Measurements from ENCODE around the gene DOK7. TPM values are rescaled to one million over a fixed set of nuclear protein-coding genes. Genes with fewer than 3 reads are reported as not detected.

The DOK7 gene
- total RNA-seq, 1 donor from 2014 or later: 2.4 TPM

DNA sequence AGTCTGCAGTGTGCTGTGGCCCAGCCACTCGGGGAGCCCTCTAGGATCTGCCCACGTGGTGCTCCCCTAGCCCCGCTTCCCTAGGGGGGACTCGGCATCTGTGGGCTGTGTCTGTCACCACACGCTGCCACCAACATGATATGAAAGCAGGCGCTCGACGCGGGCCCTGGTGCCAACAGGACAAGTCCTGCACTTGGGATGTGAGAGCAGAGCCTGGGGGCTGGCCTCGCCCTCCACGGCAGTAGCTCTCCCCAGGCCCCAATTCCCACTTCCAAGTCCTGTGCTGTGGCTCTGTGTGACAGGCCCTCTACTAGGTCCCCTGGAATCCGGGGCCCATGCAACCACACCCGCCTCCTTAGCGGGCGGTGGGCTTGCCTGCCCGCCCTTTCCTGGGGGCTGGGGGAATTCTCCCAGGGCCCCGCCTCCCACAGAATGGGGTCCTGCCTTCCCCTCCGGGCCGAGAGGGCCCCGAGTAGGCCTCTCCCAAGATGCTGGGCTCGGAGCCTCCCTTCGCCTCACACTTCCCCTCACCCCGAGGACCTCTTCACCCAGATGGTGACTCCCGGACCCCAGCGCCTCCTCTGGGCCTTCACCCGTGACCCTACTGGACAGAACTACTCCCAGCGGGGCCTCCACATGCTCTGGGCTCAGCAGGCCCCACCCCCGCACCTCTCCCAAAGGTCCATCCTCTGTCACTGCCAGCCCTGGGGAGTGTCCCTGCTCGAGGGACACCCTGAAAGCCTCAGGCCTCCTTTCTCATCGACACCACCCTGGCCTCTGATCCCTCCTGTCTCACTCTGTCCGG is 57.9 kb downstream of the DOK7 start:
- DNase-seq (ENCODE audit: low spot score): no peak

DNA sequence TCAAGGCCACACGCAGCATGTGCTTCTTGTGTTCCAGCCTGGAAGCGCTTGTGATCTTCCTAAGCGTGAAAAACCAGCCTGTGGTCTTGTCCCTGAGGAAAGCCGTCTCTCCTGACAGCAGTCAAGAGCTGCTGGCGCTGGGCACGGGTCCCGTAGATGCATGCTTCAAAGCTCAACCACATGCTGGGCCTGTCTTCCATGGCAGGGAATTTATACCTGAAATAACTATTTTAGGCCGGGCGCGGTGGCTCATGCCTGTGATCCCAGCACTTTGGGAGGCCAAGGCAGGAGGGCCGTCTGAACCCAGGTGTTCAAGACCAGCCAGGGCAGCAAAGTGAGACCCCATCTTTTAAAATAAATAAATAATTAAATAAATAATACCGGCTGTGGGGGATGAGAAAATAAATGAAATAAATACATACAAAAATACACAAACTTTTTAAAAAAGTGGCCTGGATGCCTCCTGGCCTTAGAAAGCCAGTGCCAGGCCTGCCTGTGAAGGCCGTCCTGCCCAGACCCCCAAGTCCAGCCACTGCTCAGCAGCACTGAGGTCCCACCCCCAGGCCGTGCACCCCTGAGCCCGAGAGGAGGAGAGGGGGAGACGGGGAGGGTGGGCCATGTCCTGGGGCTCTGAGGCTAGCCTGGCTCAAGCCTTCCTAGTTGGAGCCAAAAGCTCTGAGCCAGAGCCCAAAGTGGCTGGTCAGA is 58.7 kb downstream of the DOK7 start:
- no peak for DNase-seq (ENCODE audit: low spot score)

DNA sequence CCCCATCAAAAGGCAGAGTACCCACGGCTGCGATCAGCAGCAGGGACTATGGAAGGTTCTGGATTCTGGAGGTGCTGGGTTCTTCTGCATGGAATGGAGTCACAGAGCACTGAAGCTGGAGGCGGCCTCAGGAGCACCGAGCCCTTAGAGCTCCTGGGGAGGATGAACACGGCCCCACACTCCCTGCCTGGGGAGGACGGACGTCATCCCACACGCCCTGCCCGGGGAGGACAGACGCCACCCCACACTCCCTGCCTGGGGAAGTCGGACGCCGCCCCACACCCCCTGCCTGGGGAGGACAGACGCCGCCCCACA is 59.2 kb downstream of the DOK7 start:
- no peak for DNase-seq (ENCODE audit: low spot score)

DNA sequence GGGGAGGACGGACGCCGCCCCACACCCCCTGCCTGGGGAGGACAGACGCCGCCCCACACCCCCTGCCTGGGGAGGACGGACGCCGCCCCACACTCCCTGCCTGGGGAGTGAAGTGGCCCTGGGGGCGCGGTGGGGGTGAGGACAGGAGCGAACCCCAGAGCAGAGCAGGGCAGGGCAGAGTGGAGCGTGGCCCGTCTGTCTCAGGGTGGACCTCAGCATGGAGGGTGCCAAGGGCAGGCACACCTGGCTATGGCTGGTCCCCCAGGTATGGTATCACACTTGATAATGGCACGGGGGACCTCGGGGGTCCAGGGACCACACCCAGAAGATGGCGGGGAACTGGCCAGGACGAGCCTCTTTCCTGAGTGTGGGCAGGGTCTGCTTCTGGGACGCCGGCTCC is 59.5 kb downstream of the DOK7 start:
- no peak for DNase-seq (ENCODE audit: low spot score)

DNA sequence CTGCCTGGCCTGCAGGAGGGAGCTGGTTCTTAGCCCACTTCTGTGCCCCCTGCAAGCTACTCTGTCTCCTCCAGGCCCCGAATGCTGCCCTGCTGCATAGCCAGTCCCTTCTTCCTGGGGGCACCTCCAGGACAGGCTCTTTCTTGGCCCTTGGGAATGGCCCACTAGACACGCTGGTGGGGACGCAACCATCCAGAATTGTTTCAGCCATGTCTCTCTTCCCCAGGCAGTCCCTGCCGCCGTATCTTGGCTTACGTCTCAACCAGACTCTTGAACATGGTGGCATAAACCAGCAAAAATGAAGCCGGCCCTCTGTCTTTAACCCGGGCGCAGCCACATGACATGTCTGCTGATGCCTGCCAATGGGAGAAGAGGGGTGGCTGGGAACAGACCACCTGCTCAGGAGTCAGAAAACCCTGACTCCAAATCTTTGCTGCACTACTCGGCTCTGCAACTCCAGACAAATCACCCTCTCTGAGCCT is 60.1 kb downstream of the DOK7 start:
- no peak for DNase-seq (ENCODE audit: low spot score)

DNA sequence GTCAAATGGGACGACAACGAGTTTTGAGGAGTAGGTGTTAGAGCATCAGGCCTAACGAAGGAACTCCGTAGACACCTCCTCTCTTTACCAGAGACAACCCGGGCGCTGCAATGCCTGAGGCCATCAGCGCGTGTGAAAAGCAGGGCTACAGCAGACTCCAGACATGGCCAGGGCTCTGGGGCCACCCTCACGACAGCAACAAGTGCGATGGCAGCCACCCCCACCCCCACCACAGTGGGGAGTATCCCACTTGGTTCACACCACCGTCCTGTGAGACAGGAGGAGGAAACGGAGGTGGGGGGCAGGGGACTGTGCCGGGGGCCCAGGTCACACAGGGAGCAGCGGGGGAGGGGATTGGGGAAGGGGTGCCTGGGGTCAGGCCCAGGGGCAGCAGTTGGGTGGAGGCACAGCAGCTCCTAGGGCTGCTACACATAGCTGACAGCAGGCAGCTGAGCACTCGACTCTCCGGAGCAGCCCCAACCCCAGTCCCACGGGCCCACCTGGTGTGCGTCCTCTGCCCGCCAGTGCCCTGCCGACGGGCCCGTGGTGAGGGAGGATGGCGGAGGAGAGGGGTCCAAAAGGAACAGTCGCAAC is 60.6 kb downstream of the DOK7 start:
- no peak for DNase-seq (ENCODE audit: low spot score)

DNA sequence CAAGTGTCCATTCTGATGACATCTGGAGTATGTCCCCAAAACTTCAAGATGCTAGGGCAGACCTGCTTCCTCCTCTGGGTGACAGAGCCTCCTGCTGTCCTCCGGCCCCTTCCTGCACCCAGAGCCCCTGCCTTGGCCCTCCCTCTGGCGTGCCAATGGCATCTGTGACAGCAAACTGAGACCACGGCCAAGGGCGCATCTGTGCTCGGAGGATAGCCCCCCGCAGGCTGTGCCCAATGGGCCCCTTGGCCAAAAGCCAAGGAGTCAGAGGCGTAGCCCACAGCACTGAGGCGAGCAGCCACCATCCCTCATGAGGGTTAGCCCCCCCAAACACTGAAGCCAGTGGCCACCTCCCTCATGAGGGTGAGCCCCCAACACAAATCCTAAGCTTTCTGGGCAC is 61.2 kb downstream of the DOK7 start:
- DNase-seq (ENCODE audit: low spot score): no peak

DNA sequence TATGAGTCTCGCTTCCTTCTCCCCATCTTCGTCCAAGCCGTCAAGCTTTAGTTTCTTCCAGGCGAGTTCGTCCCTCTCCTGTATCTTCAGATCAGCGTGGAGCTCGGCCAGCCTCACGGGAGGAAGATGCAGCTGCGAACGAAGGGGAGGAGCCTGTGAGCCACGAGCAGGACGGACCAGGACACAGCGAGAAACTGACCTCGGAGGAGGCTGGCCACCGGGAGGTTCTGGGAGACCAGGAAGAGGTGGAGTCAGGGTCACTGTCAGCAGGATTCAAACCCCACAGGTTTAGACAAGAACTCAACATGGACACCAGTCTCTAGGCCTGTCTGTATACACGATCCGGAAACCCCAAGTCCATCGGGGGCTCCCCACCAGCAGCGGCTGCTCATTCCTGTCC is 61.8 kb downstream of the DOK7 start:
- no peak for DNase-seq (ENCODE audit: low spot score)

DNA sequence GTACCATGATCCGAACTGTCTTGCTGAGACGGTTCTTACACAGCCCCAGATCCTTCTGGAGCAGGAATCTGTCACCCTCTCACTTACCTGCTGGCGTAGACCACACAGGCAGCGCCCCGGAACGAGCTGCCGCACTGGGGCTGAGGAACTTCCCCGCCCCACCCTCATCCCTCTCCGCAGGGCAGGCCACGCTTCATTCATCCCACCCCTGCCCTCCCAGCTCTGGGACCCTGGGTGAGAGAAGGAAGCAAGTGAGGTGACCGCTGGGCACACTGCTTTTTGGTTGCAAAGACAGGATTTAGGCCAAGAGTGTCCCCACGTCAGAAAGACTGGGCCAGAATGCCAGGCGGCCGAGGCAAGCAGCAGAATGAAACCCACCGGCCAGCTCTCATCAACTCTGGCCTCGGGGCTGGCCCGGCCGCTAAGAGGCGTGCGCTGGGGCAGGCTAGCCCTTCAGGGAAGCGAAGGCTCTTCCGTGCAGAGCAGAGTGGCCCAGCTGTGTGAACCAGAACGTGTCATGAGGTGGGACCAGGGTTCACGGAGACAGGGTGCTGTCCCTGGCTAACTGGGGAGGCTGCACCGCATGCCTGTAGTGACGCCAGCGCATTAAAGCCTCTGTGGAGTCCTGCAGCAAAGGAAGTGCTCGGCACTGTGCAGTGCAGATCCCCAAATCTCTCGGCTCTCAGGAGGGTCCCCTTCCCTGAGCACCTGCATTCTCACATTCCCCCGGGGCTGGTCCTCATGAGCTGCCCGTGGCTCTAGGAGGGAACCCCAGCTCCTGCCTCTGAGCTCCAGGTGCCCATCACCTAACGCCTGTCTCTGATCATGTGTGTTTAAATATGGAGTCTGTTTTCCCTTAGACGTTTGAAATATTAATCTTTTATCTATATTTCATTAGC is 62.7 kb downstream of the DOK7 start:
- DNase-seq (ENCODE audit: low spot score): no peak

DNA sequence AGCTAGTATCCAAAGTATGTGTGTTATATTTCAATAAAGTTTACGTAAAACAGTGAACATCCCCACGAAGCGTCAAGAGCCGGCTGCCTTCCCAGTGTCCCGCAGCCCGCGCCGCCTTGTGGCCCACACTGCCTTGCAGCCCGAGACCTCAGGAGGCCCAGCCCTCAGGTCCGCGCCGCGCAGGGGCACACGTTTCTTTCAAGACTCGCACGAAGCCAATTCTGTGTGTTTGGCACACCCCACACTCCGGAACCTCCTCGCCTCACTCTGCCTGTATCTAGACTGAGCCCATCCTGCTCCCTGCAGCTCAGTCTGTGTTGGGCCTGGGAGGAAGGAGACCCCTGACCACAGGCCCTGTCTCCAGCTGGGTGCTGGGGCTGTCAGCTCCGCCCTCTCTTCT is 63.4 kb downstream of the DOK7 start:
- DNase-seq (ENCODE audit: low spot score): no peak

DNA sequence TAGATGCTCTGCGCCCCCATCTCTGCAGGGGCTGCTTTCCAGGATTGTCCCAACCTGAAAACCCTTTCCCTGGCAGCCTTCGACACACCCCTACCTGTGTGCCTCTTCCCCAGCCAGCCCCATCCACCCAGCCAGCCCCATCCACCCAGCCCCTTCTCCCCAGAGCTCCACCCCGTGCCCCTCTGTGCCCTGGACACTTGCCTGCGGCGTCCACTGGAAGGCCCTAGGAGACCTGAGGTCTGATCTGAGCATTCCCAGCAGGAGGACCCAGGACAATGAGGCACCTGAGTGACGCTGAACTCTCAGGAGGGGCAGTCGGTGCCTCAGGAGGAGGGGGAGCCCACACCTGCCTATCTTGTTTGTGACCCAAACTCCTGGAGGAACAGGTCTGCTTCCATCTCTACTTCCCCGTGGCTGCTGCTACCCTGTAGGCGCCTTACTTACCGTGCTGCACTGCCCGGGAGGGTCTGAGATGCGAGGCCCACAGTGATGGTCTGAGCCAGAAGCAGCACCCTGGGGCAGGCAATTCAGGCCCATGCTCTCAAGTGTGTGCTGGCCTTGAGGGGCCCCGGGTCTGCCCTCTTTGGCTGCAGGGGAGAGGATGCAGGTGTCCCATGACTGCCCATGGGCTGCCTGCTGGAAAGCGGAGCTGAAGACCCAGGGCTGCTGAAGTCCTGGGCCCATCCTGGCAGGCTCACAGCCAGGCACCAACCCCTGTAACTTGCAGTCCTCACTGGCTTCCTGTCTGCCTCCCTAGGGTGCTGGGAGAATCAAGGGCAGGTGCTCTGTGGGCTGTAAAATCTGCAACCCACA is 64.2 kb downstream of the DOK7 start:
- no peak for DNase-seq (ENCODE audit: low spot score)

DNA sequence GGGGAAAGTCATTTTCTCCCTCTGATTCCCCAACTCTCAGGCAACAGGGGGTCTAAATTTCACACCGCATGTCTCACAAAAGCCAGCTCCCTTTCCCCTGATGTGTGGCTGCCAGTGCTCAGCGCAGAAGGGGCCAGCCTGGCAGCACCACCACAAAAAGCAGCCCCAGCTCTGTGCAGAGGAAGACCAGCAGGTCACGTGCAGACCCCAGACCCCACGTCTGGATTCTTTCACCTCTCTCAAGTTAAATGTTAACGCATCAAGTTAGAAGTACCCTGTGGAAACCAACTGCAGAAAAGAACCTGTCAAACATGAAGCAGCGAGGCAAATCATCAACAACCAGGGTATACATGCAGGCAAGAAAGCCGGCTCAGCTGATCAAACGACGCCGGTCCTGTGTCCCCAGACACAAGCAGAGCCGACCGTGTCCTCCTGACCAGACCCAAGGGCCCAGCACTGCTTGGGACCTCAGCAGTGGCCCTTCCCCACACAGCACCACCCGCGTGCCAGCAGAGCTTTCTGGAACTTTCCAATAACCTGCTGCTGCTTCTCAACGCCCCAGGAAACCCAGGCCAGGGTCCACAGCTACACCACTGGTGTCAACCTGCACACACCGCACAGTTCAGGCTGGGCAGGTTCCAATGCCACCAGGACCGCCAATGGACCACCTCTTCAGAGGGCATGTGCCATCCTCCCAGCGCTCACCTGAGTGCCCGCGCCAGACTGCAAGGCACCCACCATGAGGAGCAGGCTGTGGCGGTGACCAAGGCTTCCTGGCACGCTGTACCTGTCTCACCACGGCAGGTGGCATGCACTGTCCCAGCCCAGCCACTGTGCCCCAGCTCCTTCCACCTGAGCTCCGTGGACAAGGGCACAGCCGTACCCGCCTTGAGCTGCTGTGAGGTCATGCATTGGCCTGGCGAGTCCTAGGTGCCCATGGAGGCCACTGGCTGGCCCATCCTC is 65.1 kb downstream of the DOK7 start:
- no peak for DNase-seq (ENCODE audit: low spot score)

DNA sequence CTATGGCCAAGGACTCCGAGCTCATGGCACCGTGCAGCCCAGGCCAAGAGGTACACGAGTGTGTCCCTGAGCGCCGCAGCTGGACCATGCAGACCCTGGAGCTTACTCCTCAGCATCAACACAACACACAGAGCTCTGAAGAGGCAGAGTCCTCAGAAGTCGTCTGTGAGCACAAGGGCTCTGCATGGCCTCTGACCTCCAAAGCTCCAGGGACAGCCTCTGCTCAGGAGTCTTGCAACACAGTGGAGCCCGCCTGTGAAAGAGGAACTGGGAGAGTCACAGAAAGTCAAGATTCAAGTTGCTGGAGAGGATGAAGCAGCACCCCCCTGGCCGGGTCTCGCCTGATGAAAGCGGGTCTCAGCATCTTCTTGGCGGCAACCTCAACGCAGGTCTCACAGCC is 66.3 kb downstream of the DOK7 start:
- DNase-seq (ENCODE audit: low spot score): peak; percentile 11

DNA sequence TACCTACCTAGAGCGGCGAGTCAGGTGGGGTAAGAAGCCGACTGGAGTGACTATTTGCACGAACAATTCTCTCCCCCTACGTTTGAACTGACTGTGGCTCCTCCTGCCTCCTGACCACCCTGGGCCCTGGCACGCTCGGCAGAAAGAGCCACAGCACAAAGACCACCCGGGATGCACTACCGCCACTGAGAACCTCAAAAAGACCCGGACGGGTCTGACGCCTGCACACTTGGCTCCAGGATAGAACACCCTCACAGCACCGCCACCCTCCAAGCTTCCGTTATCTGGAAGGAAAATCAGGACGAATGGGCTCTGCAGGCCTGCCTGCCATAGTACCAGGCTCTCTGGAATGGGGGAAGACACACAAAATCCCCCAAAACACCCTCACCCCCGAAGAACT is 66.9 kb downstream of the DOK7 start:
- no peak for DNase-seq (ENCODE audit: low spot score)

DNA sequence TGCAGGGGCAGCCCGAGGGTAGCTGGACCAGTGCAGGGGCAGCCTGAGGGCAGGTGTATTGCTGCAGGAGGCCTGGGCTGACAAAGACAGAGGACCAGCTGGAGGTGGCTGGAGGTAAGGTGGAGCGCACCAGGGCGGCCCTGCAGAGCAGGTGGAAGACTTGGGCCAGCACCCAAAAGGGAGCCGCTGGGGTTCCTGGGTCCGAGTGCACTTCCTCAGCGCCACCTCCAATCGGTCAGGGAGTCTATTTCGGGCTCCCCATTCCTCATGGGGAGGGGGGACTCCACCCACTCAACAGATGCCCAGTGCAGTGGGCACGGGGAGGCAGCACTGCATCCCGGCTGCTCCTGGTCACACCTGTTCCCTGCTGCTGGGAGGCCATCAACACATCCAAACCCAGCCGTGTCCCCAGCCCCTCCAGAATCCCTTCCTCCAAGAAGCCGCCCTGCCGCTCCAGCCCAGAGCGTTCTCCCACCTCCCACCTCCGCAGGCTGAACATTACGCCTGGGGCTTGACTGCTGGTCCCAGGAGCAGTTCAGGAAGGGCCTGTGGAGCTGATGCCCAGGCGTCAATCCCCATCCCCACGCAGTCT is 67.7 kb downstream of the DOK7 start:
- DNase-seq (ENCODE audit: low spot score): no peak

DNA sequence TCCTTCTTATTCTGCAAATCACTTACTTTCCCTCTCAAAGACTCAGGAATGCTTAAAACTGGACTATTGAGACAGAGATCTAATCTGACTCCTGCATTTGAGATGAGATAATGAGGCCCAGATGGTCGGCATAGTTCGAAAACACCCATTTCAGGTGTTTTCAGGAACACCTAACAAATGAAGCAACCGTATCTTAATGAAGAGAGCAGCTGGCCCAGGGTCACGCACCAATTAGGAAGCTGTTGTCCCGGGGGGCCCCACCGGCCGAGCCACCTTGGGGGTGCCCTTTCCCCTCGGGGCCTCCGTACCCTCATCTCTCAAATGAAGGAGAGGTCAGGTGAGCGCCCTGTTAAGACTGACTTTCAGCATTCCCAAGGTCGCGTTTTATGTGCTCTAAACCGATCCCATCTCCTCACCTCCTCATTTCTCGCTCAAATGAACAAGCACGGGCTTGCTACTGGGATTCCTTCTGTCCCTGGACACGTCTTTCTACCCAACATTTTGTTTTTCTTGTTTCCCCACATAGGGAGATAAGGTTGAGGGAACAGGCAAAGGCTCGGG is 68.3 kb downstream of the DOK7 start:
- DNase-seq (ENCODE audit: low spot score): peak; percentile 29

DNA sequence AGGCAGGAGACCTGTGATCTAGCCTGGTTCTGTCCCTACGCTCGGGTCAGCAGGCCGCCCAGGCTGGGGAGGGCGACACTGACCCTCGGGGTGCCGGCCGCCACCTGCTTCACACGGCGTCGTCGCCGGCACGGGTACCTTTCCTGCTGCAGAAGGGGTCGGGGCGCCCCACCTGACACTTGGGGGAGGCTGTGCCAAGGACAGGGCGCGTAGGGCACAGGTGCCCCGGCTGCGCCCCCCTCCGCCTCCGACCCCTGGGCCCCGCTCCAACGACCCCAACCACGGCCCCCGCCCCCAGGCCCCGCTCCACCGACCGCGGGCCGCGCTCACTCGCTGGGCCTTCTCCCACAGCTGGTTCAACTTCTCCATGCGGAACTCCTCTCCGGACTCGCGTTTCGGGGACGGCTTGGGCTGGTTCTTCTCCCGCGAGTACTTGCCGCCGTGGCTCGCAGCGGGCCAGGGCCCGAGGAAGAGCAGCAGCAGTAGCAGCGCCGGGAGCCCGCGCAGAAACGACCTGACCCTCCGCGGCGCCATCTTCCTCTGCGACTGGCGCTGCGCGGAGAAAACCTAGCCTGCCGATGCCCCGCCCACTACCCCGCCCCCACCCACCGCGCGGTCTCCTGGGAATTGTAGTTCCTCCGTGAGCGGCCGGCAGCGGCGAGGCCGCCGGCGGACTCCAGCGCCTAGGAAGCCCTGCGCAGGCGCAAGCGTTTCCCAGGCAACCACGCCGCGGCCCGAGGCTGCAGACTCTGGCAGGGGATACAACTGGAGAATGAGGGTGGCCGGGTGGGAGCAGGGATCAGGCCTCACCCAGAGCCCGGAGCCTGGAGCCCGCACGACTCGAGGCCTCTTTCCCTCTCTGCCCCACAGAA is 69.0 kb downstream of the DOK7 start, which contains the start of gene LRPAP1:
Gene LRPAP1 (minus strand): TSS at position 544 of the 872 bp plus-strand sequence. CDS start 10 bp downstream, at position 534.
- DNase-seq (ENCODE audit: low spot score): peak; percentile 95

Measured in umbilical cord (tissue), 2 donors.